ENCODE measurements around the gene STAT6.
A peak's percentile ranks its signal among the peaks of the same experiment; 100 is the strongest.

STAT6 gene

GRCh38 chr12:57098546-57098945, 12.6 kb downstream of the STAT6 start:
- DNase-seq = no peak

DNA sequence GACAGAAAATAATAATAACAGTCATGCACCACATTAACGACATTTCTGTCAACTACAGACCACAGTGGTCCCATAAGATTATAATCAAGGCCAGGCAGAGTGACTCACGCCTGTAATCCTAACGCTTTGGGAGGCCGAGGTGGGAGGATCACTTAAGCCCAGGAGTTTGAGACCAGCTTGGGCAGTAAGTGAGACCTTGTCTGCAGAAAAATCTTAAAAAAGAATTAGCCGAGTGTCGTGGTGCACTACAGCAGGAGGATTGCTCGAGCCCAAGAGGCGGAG, 13.7 kb downstream of the STAT6 start:
- DNase-seq = no peak

GRCh38 chr12:57096748-57097553, 14.2 kb downstream of the STAT6 start:
- DNase-seq = no peak

DNA sequence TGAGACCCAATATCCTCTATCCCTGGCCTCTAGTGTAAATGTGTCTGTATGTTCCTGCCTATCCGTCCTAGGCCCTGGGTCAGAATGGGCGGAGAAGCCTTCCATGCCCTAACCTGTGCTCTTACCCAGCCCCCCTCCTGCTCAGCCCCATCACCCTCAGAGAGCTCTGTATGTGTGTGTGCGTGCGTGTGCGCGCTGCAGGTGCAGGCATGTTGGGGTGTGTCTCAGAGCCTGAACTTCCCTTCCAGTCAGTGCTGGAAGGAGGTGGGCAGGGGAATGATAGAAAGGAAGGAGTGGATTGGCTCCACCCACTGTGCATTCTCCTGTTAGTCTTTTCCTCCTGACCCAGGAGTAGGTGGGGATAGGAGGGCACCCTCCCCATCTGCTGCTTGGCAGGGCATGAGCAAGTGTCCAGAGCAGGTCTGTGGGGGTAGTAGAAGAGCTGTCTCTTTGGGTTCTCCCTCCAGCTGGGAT, 15.0 kb downstream of the STAT6 start:
- peak; percentile 71 for DNase-seq

- DNase-seq = no peak
These were observed 15.7 kb downstream of the STAT6 start for GRCh38 chr12:57095440-57095839.

GRCh38 chr12:57094208-57095160, 16.7 kb downstream of the STAT6 start:
- DNase-seq = no peak

DNA sequence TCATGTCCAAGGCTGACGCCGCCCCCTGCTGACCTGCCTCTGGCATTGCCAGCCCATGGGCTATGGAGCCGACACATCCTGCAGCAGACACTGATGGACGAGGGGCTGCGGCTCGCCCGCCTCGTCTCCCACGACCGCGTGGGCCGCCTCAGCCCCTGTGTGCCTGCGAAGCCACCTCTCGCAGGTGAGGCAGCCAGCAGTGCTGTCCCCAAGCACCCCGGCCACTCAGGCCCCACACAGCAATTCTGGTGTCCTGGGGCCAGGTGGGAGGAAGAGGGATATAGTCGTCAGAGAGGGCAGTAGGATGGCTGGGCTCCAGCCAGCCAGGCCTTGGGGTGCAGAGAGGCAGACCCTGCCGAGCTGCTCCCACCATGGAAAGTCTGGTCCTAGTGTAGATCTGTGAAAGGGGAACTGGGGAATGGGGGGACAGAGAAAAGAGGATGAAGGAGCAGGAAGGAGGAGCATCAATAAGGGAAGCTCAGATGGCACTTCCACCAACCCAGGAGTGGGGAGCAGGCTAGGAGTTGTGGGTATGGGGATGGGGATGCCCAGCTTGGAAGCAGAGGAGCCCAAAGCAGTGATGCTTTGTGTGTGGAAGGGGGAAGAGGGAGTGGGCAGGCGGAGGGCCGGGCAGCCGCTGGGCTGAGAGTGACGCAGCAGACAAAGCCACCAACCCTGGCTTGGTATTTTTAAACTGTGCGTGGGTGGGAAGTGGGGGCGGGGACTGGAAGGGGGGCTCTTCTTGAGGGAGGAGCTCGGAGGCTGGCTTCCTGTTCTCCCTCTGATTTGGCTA, 17.6 kb downstream of the STAT6 start:
- no peak for DNase-seq

- DNase-seq = no peak
These were observed 18.2 kb downstream of the STAT6 start for GRCh38 chr12:57092876-57093414.

GRCh38 chr12:57092529-57092862, 18.7 kb downstream of the STAT6 start:
- no peak for DNase-seq

DNA sequence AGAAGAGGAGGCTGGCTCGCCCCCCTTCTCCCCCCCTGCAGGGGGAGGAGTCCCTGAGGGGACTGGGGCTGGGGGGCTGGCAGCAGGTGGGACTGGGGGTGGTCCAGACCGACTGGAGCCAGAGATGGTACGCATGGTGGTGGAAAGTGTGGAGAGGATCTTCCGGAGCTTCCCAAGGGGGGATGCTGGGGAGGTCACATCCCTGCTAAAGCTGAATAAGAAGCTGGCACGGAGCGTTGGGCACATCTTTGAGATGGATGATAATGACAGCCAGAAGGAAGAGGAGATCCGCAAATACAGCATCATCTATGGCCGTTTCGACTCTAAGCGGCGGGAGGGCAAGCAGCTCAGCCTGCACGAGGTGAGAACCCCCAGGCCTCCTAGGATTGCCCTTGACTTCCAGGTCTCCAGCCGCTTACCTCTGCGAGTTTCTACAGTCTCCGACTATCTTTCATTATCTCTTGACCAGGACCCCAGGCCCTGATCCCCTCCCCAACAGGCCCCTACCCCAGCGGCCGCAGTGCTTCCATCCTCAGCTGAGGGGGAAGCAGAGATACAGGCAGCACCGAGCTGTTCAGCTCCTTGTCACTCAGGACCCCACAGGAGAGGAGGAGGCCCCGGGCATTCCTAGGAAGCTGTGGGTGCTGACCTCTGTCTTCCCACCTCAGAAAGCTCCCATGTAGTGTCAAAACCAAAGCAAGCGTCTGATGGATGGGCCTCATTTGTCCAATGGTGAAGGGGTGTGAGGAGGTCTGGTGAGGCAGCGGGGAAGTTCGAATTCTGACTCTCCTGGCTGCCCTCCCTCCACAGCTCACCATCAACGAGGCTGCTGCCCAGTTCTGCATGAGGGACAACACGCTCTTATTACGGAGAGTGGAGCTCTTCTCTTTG, 19.3 kb downstream of the STAT6 start:
- DNase-seq = no peak

GRCh38 chr12:57090924-57091637, 20.1 kb downstream of the STAT6 start:
- no peak for DNase-seq

- no peak for DNase-seq
These were observed 20.7 kb downstream of the STAT6 start for GRCh38 chr12:57090490-57090889.

- DNase-seq = no peak
These were observed 21.6 kb downstream of the STAT6 start for GRCh38 chr12:57089271-57090245.

DNA sequence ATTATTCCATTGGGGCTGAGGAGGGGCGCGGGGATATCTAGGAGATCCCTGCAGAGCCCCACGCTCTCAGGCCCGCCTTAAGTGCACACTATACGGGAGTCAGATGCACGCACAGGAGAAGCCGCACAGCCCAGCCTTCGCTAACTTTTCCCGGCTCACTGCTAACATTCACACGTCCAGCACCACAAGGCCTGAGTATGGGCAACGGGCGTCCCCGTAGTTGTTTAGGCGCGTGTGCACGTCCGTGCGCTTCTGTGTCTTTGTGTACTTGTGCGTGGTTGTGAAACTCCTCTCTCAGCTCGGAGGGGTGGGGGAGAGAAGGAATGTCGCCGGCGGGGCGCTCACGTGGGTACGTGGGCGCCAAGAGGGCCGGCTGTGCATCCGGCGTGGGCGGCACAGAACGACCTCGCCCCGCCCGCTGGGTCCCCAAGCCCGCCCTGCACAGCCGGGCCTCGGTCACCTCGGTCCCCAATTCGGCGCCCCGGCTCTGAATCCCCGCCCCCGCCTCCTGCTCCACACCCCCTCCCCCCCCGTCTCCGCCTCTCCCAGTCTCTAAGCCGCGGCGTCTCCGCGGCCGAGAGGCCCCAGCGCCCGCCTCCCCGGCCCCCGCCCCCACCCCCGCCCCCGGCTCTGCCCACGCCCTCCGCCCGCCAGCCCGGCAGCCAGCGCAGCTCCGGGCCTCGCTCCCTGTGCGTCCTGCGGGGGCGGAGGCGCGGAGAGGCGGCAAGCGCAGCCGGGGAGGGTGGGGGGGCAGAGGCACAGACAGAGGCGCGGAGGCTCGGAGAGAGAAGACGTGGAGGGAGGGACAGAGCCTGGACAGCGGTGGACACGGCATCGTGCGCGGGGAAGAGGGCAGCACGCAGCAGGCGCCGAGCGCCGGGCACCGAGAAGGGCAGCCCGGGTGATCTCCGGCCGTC, 22.6 kb downstream of the STAT6 start, which contains the start of gene NAB2:
NAB2 (plus strand) TSS at position 761 of the 917 bp plus-strand sequence. CDS start 158 bp downstream, outside the sequence.
- DNase-seq = peak; percentile 95

GRCh38 chr12:57087691-57088353, 23.3 kb downstream of the STAT6 start:
- peak; percentile 89 for DNase-seq

DNA sequence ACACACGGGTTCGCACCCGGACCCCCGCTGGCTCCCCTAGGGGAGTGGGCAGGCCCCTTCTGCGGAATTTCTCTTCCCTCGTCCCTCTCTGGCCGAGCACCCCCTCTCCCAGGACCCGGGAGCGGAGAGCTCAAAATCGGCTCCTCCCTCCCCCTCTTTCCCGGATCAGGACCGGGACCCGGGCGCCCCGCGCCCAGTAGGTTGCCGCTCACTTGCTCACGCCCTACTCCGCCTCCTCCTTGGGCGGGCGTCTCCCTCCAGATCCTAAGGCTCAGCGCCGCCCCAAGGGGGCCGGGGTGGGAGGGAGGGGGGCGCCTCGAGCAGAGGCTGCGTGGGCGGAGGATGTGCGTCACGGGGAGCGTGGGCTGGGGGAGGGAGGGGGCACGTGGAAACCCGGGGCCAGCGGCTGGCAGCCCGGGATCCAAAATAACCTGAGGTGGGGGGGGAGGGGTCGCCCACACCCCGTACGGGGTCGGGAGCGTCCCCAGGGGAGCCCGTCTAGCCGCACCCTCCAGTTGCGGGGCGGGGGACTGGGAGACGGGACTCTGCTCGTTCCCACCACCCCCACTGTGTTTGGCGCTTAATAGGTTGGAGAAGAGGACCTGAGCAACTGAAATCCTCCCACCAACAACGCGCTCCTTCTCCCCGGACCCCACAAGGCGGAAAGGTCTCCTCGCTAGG, 24.0 kb downstream of the STAT6 start:
- DNase-seq = peak; percentile 89

- DNase-seq = peak; percentile 42
These were observed 24.6 kb downstream of the STAT6 start for GRCh38 chr12:57086493-57087009.
